ENCODE results near the gene LILRA5. TPM values are rescaled to one million over a fixed set of nuclear protein-coding genes. Genes with fewer than 3 reads are reported as not detected.

The LILRA5 gene
- total and polyA plus RNA-seq, 2 of the 8 experiments (the other 6 are each of a cell fraction or from before 2014, with no cell fraction given), result not detected

DNA sequence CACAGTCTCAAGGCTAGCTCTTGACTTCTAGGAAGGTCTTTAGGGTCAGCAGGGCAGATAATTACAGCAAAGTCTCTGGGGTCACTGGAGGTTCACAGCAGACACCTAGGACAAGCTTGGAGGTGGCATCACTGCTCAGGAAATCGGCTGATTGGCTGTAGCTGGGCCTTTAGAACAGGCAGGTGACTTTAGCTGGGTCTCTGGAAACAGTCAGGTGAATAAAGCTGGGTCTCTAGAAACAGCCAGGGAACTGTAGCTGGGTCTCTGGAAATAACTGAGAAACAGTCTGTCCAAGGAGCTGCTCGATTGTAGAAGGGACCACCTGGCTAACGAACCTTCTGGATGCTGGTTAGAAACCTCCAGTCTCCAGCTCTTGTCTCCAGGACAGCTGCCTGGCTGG is 41.8 kb upstream of the LILRA5 start:
- H3K4me2 ChIP-seq (ENCODE audit: insufficient read depth in 1 of 2, low read depth in 2 of 2, low read length in 2 of 2), result no peak overlapping the region
- H3K79me2 ChIP-seq (ENCODE audit: control insufficient read depth in 1 of 2, insufficient read depth in 2 of 2, low read length in 2 of 2), result no peaks in the 10 kb centered on the region
- no peak overlapping the region for H3K9ac ChIP-seq (replicated peaks in 1 of 4; ENCODE audit: extremely low read depth in 1 of 4, low read depth in 3 of 4, low read length in 3 of 4)
- H4K91ac ChIP-seq (replicated peaks; ENCODE audit: insufficient read length, low read length), result no peak overlapping the region
- no peak overlapping the region for H3K4me3 ChIP-seq (ENCODE audit: extremely low read depth in 1 of 4, insufficient read depth in 2 of 4, low read depth in 3 of 4, low read length in 4 of 4)
- H3K4ac ChIP-seq (replicated peaks; ENCODE audit: insufficient read length, low read depth, low read length), result no peak overlapping the region
- H3K23ac ChIP-seq (ENCODE audit: insufficient read length), result no peak overlapping the region
- no peak overlapping the region for H2AK5ac ChIP-seq (ENCODE audit: low read depth, low read length)
- no peaks in the 10 kb centered on the region for H3K4me1 ChIP-seq (replicated peaks in 1 of 4; ENCODE audit: control insufficient read depth in 3 of 4, insufficient read depth in 4 of 4, low read length in 3 of 4)
- no peaks in the 10 kb centered on the region for H3K9me3 ChIP-seq (ENCODE audit: insufficient read depth in 2 of 2, low read depth in 1 of 2, low read length in 1 of 2)
- no peaks in the 10 kb centered on the region for H3K36me3 ChIP-seq (ENCODE audit: control insufficient read depth in 2 of 4, insufficient read depth in 4 of 4, low read length in 3 of 4)
- H2AFZ ChIP-seq (ENCODE audit: low read length), result no peak overlapping the region
- no peaks in the 10 kb centered on the region for H3K27me3 ChIP-seq (replicated peaks in 1 of 4; ENCODE audit: control insufficient read depth in 3 of 4, extremely low read depth in 1 of 4, insufficient read depth in 3 of 4, low read length in 3 of 4)
- H3K18ac ChIP-seq (ENCODE audit: extremely low read depth, low read length), result no peak overlapping the region
- 78% methylated on average over 3 of the region's 3 CpGs; no CpG with 5 or more reads in 1 of the 2 experiments for WGBS, 2 experiments (ENCODE audit: extremely low coverage in 1 of 2, insufficient coverage in 1 of 2, insufficient read length in 1 of 2, insufficient replicate concordance in 2 of 2, low coverage in 1 of 2, low lambda C conversion rate in 2 of 2, missing lambda C conversion rate in 1 of 2)
- no peaks in the 10 kb centered on the region for H4K20me1 ChIP-seq (replicated peaks in 1 of 2; ENCODE audit: control insufficient read depth in 1 of 2, insufficient read depth in 2 of 2, low read length in 2 of 2)
- H3K14ac ChIP-seq (ENCODE audit: insufficient read length), result no peak overlapping the region
- no peak for TF ChIP-seq NRF1 (IDR thresholded peaks at IDR 0.05; ENCODE audit: low read depth, low read length)
- TF ChIP-seq CHD2 (IDR thresholded peaks at IDR 0.05; ENCODE audit: low read length), result no peak
- TF ChIP-seq CEBPB (IDR thresholded peaks at IDR 0.05; ENCODE audit: low read depth, low read length), result no peak
- TF ChIP-seq TAF1 (IDR thresholded peaks at IDR 0.05; ENCODE audit: low read depth, low read length), result no peak
- TF ChIP-seq SUZ12 (IDR thresholded peaks at IDR 0.05; ENCODE audit: low read length), result no peak
- TF ChIP-seq GTF2F1 (IDR thresholded peaks at IDR 0.05; ENCODE audit: borderline replicate concordance, low read depth, low read length), result no peak
- no peak for TF ChIP-seq ZNF274 (IDR thresholded peaks at IDR 0.05; ENCODE audit: borderline replicate concordance, extremely low read depth, low read length)
- no peak for TF ChIP-seq RNF2 (IDR thresholded peaks at IDR 0.05; ENCODE audit: borderline replicate concordance, low read depth, low read length, missing control alignments, poor library complexity, severe bottlenecking)
- TF ChIP-seq PHF8 (conservative IDR thresholded peaks at IDR 0.05; ENCODE audit: low read depth, low read length), result no peak
- no peak overlapping the region for H3K27ac ChIP-seq (ENCODE audit: low read depth, low read length)
- H3K79me1 ChIP-seq (ENCODE audit: low read depth, low read length), result no peaks in the 10 kb centered on the region
- no peak for DNase-seq (ENCODE audit: low read depth in 1 of 2, low spot score in 2 of 2)
- no peak overlapping the region for H3K56ac ChIP-seq (replicated peaks; ENCODE audit: insufficient read length, low read depth, low read length)
- H4K5ac ChIP-seq (ENCODE audit: insufficient read length, low read depth, low read length), result no peak overlapping the region
- H2BK15ac ChIP-seq (ENCODE audit: low read length), result no peak overlapping the region
- ChIA-PET CTCF (ENCODE audit: partially characterized antibody) (interaction anchor here (0.7 to 5.2 kb wide), 10 partner anchors 21 to 108 kb away, joined by 3 to 57 read pairs (median 4); no protein-coding TSS in a partner anchor), POLR2A (ENCODE audit: partially characterized antibody) (interaction anchor here (1.0 to 2.5 kb wide), 3 partner anchors 12 to 154 kb away, joined by 3 to 11 read pairs (median 3); partner anchors contain the start of gene RPS9)
- 0 out of 2 replicates have a peak overlapping the region, but pooled peaks have one; percentile 33 for H2BK12ac ChIP-seq (ENCODE audit: low read depth, low read length)
- no peak overlapping the region for H2BK20ac ChIP-seq (ENCODE audit: low read length)
- no peak overlapping the region for H4K8ac ChIP-seq (ENCODE audit: extremely low read depth, insufficient read depth, low read length)
- no peak overlapping the region for H2BK120ac ChIP-seq (replicated peaks; ENCODE audit: low read depth, low read length)
- H3K23me2 ChIP-seq (ENCODE audit: low read depth, low read length), result no peaks in the 10 kb centered on the region
- no peak for FAIRE-seq
- H2BK5ac ChIP-seq (ENCODE audit: low read depth, low read length), result no peak overlapping the region

Data from H1 (cell line).